Upper lobe of left lung (tissue), 4 donors: ENCODE data around the gene NAA80.

Source experiments
- POLR2A ChIP-seq, 4 donors: fragments of 450-650 bp; IDR thresholded peaks; one replicate each; pipeline ENCODE4 v1.5.1; 2016 to 2017; ENCODE audit warnings: antibody characterized with exemption in 4 of 4, mild to moderate bottlenecking in 2 of 4
- TF ChIP-seq, protein P1 (sequence below), 6 experiments: fragments of 450-650 bp in 4 of 6; fragments of 200-600 bp in 2 of 6; sonication (generic) in 2 of 6; IDR thresholded peaks; one replicate each; pipeline ENCODE4 v1.5.1; 2016 to 2019; ENCODE audit warnings: antibody characterized with exemption in 6 of 6

- TF ChIP-seq, protein P1, sequence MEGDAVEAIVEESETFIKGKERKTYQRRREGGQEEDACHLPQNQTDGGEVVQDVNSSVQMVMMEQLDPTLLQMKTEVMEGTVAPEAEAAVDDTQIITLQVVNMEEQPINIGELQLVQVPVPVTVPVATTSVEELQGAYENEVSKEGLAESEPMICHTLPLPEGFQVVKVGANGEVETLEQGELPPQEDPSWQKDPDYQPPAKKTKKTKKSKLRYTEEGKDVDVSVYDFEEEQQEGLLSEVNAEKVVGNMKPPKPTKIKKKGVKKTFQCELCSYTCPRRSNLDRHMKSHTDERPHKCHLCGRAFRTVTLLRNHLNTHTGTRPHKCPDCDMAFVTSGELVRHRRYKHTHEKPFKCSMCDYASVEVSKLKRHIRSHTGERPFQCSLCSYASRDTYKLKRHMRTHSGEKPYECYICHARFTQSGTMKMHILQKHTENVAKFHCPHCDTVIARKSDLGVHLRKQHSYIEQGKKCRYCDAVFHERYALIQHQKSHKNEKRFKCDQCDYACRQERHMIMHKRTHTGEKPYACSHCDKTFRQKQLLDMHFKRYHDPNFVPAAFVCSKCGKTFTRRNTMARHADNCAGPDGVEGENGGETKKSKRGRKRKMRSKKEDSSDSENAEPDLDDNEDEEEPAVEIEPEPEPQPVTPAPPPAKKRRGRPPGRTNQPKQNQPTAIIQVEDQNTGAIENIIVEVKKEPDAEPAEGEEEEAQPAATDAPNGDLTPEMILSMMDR (IDR thresholded peaks at IDR 0.05), result no peak
- TF ChIP-seq POLR2A (IDR thresholded peaks at IDR 0.05), result no peak
These were observed 20.9 kb upstream of the NAA80 start for GRCh38 chr3:50319894-50320625.
